ENCODE results near the gene ZNF577. TPM values are rescaled to one million over a fixed set of nuclear protein-coding genes. Genes with fewer than 3 reads are reported as not detected.
A peak's percentile ranks its signal among the peaks of the same experiment; 100 is the strongest.

ZNF577 gene
- total RNA-seq, 1 experiment from 2014 or later, result 6.6 TPM

DNA sequence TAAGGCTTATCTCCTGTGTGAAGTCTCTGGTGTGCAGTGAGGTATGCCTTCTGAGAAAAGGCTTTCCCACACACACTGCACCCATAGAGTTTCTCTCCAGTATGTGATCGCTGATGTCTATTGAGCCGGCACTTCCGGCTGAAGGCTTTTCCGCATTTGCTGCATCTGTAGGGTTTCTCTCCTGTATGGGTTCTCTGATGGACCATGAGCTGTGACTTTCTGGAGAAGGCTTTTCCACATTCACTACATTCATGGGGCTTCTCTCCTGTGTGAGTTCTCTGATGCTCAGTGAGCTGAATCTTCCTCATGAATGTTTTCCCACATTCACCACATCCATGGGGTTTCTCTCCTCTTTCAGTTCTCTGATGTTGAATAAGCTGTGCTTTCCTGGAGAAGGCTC, 14.7 kb downstream of the ZNF577 start:
- DNase-seq (ENCODE audit: low read depth), result no peak

- DNase-seq (ENCODE audit: low read depth), result no peak
Measured at GRCh38 chr19:51861870-51862622, 25.7 kb downstream of the ZNF577 start.

DNA sequence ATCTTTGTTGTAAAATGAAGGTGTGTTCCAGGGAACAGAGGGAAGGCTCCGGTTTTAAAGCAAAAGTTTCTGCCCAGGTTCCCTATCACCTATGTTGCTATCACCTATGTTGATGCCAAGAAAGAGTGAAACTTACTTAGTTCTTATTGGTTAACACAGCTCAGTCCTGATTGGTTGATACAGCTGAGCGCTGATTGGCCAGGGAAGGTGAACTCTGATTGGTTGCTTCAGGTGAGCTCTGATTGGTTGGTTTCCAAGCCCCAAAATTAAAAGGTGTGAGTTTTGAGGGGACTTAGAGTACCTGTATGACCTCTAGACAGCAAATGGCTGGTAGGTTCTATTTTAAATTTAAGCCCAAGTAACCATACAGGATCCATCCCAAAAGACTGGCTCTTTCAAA, 50.6 kb downstream of the ZNF577 start:
- no peak for DNase-seq (ENCODE audit: low read depth)

DNA sequence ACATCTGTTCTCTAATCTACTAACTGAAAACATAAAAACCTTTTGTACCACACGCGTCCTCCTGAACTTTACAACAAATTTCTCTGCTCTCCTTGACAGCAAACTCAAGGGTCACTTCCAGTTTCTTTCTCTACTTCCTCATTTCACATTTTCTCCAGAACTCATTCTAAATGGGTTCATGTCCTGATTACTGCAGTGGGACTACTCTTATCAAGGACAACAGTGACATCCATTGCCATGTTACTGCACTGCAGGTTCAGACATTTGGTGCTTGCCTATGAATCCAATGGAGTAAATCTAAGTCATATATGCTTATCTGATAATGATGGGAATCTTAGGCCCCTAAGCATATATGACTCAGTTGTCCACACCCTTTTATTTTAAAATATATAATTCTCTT, 57.5 kb downstream of the ZNF577 start:
- no peak for DNase-seq (ENCODE audit: low read depth)

DNA sequence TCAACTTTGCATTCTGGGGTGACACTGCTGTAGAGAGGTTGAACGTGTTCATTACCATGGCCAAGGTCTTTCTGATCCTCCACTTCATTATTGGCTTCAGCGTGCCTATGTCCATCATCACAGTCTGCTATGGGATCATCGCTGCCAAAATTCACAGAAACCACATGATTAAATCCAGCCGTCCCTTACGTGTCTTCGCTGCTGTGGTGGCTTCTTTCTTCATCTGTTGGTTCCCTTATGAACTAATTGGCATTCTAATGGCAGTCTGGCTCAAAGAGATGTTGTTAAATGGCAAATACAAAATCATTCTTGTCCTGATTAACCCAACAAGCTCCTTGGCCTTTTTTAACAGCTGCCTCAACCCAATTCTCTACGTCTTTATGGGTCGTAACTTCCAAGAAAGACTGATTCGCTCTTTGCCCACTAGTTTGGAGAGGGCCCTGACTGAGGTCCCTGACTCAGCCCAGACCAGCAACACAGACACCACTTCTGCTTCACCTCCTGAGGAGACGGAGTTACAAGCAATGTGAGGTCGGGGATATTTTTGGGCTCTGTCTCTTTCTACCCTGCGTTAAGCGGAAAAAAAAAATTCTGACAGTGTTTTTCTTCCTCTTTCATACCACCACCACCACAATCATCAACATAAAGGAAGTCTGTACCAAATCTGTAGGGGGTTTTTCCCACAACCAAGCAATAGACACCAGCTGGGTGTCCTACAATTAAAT, 63.3 kb downstream of the ZNF577 start:
- DNase-seq (ENCODE audit: low read depth), result no peak

- DNase-seq (ENCODE audit: low read depth), result no peak
Measured at GRCh38 chr19:51822946-51823345, 64.8 kb downstream of the ZNF577 start.

- DNase-seq (ENCODE audit: low read depth), result peak; percentile 44
Measured at GRCh38 chr19:51822325-51822724, 65.4 kb downstream of the ZNF577 start.

GRCh38 chr19:51821921-51822320, 65.8 kb downstream of the ZNF577 start:
- no peak for DNase-seq (ENCODE audit: low read depth)

DNA sequence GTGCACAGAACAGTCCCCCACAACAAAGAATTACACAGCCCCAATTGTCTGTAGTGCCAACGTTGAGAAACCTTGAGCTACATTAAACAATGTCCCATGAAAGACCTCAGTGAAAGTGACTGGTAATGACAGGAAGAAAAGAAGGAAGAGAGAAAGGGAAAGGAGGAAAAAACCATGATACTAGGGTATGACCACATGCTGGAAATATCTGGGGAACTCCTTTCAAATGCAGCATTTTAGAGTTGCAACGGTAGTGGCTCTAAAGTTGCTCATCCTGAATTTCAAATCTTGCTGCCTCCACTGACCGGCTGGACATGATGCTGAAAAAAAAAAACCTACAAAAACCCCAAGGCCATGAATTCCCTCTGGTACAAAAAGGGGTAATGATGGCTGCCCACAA, 66.3 kb downstream of the ZNF577 start:
- no peak for DNase-seq (ENCODE audit: low read depth)

Other genes with a start within 250 kb of the ZNF577 start
- gene SIGLEC14, start 241.1 kb downstream of the ZNF577 start, total RNA-seq (2014; rRNA removed), result not detected in 2 replicates
- gene SPACA6, start 194.6 kb downstream of the ZNF577 start, total RNA-seq (2014; rRNA removed), result 12.9 and 27.3 TPM in 2 replicates
- 59.1 and 139 TPM in 2 replicates for gene HAS1, start 164.0 kb downstream of the ZNF577 start, total RNA-seq (2014; rRNA removed)
- 9.7 and 10.9 TPM in 2 replicates for gene FPR1, start 136.1 kb downstream of the ZNF577 start, total RNA-seq (2014; rRNA removed)
- gene FPR2, start 126.8 kb downstream of the ZNF577 start, total RNA-seq (2014; rRNA removed), result 0.40 and 1.8 TPM in 2 replicates
- not detected in 2 replicates for gene FPR3, start 92.8 kb downstream of the ZNF577 start, total RNA-seq (2014; rRNA removed)
- 8.7 and 9.1 TPM in 2 replicates for gene ZNF649, start 17.1 kb upstream of the ZNF577 start, total RNA-seq (2014; rRNA removed)
- 6.2 and 6.6 TPM in 2 replicates for gene ZNF613, start 39.5 kb upstream of the ZNF577 start, total RNA-seq (2014; rRNA removed)
- 5.6 and 7.6 TPM in 2 replicates for gene ZNF350, start 98.9 kb upstream of the ZNF577 start, total RNA-seq (2014; rRNA removed)
- gene ZNF615, start 120.3 kb upstream of the ZNF577 start, total RNA-seq (2014; rRNA removed), result 11.0 and 11.7 TPM in 2 replicates
- 9.7 and 11.1 TPM in 2 replicates for gene ZNF614, start 140.4 kb upstream of the ZNF577 start, total RNA-seq (2014; rRNA removed)
- 7.8 and 10.1 TPM in 2 replicates for gene ZNF432, start 160.9 kb upstream of the ZNF577 start, total RNA-seq (2014; rRNA removed)
- gene ZNF841, start 207.8 kb upstream of the ZNF577 start, total RNA-seq (2014; rRNA removed), result 12.5 and 25.0 TPM in 2 replicates